ENCODE results near the gene FBXW4. TPM values are rescaled to one million over a fixed set of nuclear protein-coding genes. Genes with fewer than 3 reads are reported as not detected.

The FBXW4 gene
- polyA plus RNA-seq, 4 donors = 27.1 to 49.1 (median 35.4) TPM

Other genes with a start within 250 kb of the FBXW4 start
- 10 to 100 TPM; 24.8 to 31.3 (median 30.0) TPM for gene POLL, start 106.9 kb downstream of the FBXW4 start, polyA plus RNA-seq
- gene DPCD, start 106.8 kb downstream of the FBXW4 start, polyA plus RNA-seq = 10 to 100 TPM in 2 of 4 donors, 1 to 10 TPM in 2; 4.2 to 18.3 (median 12.2) TPM
- gene FGF8, start 80.9 kb upstream of the FBXW4 start, polyA plus RNA-seq = under 1 TPM in 1 of 4 donors, not detected in 3; 0.12 TPM
- 10 to 100 TPM in 3 of 4 donors, 1 to 10 TPM in 1; 2.5 to 49.8 (median 27.7) TPM for gene NPM3, start 88.3 kb upstream of the FBXW4 start, polyA plus RNA-seq
- gene OGA, start 123.3 kb upstream of the FBXW4 start, polyA plus RNA-seq = 100 to 1,000 TPM in 1 of 4 donors, 10 to 100 TPM in 3; 26.5 to 116 (median 31.3) TPM
- gene KCNIP2, start 148.6 kb upstream of the FBXW4 start, polyA plus RNA-seq = 10 to 100 TPM in 1 of 4 donors, 1 to 10 TPM in 3; 2.5 to 14.9 (median 3.4) TPM